HEK293 (cell line): ENCODE data around the gene RMDN3.

ENCODE experiments used
- HOXC10 ChIP-seq: sonication (generic); formaldehyde crosslinking; IDR thresholded peaks from 2 replicates; pipeline ENCODE4 v1.8.1; 2023; ENCODE audit warnings: mild to moderate bottlenecking, missing genetic modification reagents
- PATZ1 ChIP-seq: fragments of 450-650 bp; formaldehyde crosslinking; IDR thresholded peaks from 2 replicates; pipeline ENCODE4 v1.5.1; 2016; ENCODE audit warnings: missing biosample characterization, missing genetic modification characterization
- RBAK ChIP-seq: fragments of 450-650 bp; formaldehyde crosslinking; IDR thresholded peaks from 2 replicates; pipeline ENCODE4 v1.5.1; 2016; ENCODE audit warnings: missing biosample characterization, missing genetic modification characterization
- SCRT2 ChIP-seq: fragments of 450-650 bp; formaldehyde crosslinking; IDR thresholded peaks from 2 replicates; pipeline ENCODE4 v1.5.1; 2016; ENCODE audit warnings: missing biosample characterization, missing genetic modification characterization
- SETDB1 ChIP-seq: IDR thresholded peaks from one replicate; pipeline ENCODE4 v1.6.1; 2017; ENCODE audit warnings: mild to moderate bottlenecking, low read length, moderate library complexity, mixed read lengths; ENCODE audit not compliant: insufficient read length
- TSHZ1 ChIP-seq: fragments of 450-650 bp; formaldehyde crosslinking; IDR thresholded peaks from 2 replicates; pipeline ENCODE4 v1.5.1; 2016; ENCODE audit warnings: missing biosample characterization, missing genetic modification characterization, borderline replicate concordance
- WT1 ChIP-seq: fragments of 450-650 bp; formaldehyde crosslinking; IDR thresholded peaks from 2 replicates; pipeline ENCODE4 v1.5.1; 2016; ENCODE audit warnings: missing biosample characterization, missing genetic modification characterization
- ZBTB7A ChIP-seq: fragments of 450-650 bp; formaldehyde crosslinking; IDR thresholded peaks from 2 replicates; pipeline ENCODE4 v1.5.1; 2016; ENCODE audit warnings: low read depth, missing biosample characterization, missing genetic modification characterization
- ZNF112 ChIP-seq: fragments of 450-650 bp; formaldehyde crosslinking; IDR thresholded peaks from 2 replicates; pipeline ENCODE4 v1.5.0; 2017; ENCODE audit warnings: missing biosample characterization, missing genetic modification characterization
- ZNF146 ChIP-seq: fragments of 450-650 bp; formaldehyde crosslinking; IDR thresholded peaks from 2 replicates; pipeline ENCODE4 v1.5.1; 2016; ENCODE audit warnings: missing biosample characterization, missing genetic modification characterization
- ZNF24 ChIP-seq: fragments of 450-650 bp; formaldehyde crosslinking; IDR thresholded peaks from 2 replicates; pipeline ENCODE4 v1.5.1; 2016; ENCODE audit warnings: missing biosample characterization, missing genetic modification characterization
- ZNF266 ChIP-seq: fragments of 450-650 bp; formaldehyde crosslinking; IDR thresholded peaks from 2 replicates; pipeline ENCODE4 v1.5.1; 2016; ENCODE audit warnings: missing biosample characterization, missing genetic modification characterization, low read depth
- ZNF404 ChIP-seq: fragments of 450-650 bp; formaldehyde crosslinking; IDR thresholded peaks from 2 replicates; pipeline ENCODE4 v1.5.1; 2017; ENCODE audit warnings: missing biosample characterization, missing genetic modification characterization
- ZNF416 ChIP-seq: fragments of 450-650 bp; formaldehyde crosslinking; IDR thresholded peaks from 2 replicates; pipeline ENCODE4 v1.5.1; 2016; ENCODE audit warnings: missing biosample characterization, missing genetic modification characterization
- ZNF426 ChIP-seq: fragments of 450-650 bp; formaldehyde crosslinking; IDR thresholded peaks from 2 replicates; pipeline ENCODE4 v1.5.1; 2017; ENCODE audit warnings: missing biosample characterization, missing genetic modification characterization, mild to moderate bottlenecking, inconsistent platforms, moderate library complexity
- ZNF473 ChIP-seq: fragments of 450-650 bp; formaldehyde crosslinking; IDR thresholded peaks from 2 replicates; pipeline ENCODE4 v1.5.1; 2017; ENCODE audit warnings: missing biosample characterization, missing genetic modification characterization
- ZNF510 ChIP-seq: fragments of 450-650 bp; formaldehyde crosslinking; IDR thresholded peaks from 2 replicates; pipeline ENCODE4 v1.5.1; 2018; ENCODE audit warnings: mild to moderate bottlenecking, missing genetic modification characterization, missing biosample characterization; ENCODE audit not compliant: insufficient replicate concordance
- ZNF513 ChIP-seq: fragments of 450-650 bp; IDR thresholded peaks from 2 replicates; pipeline ENCODE4 v1.5.1; 2018; ENCODE audit warnings: missing biosample characterization, missing genetic modification characterization
- ZNF521 ChIP-seq: fragments of 450-650 bp; formaldehyde crosslinking; IDR thresholded peaks from 2 replicates; pipeline ENCODE4 v1.5.1; 2017; ENCODE audit warnings: missing biosample characterization, mild to moderate bottlenecking, missing genetic modification characterization
- ZNF548 ChIP-seq: fragments of 450-650 bp; formaldehyde crosslinking; IDR thresholded peaks from 2 replicates; pipeline ENCODE4 v1.5.1; 2016; ENCODE audit warnings: missing biosample characterization, missing genetic modification characterization
- ZNF549 ChIP-seq: fragments of 450-650 bp; IDR thresholded peaks from 2 replicates; pipeline ENCODE4 v1.5.1; 2018; ENCODE audit warnings: missing biosample characterization, missing genetic modification characterization, mild to moderate bottlenecking, inconsistent platforms, moderate library complexity
- ZNF585B ChIP-seq: fragments of 450-650 bp; formaldehyde crosslinking; IDR thresholded peaks from 2 replicates; pipeline ENCODE4 v1.5.1; 2016; ENCODE audit warnings: missing biosample characterization, missing genetic modification characterization
- ZNF596 ChIP-seq: fragments of 450-650 bp; IDR thresholded peaks from 2 replicates; pipeline ENCODE4 v1.5.0; 2018; ENCODE audit warnings: missing biosample characterization, mild to moderate bottlenecking, missing genetic modification characterization, moderate library complexity
- ZNF677 ChIP-seq: fragments of 450-650 bp; IDR thresholded peaks from 2 replicates; pipeline ENCODE4 v1.5.0; 2018; ENCODE audit warnings: missing biosample characterization, mild to moderate bottlenecking, missing genetic modification characterization, moderate library complexity
- ZNF843 ChIP-seq: fragments of 450-650 bp; formaldehyde crosslinking; IDR thresholded peaks from 2 replicates; pipeline ENCODE4 v1.5.1; 2016; ENCODE audit warnings: missing biosample characterization, missing genetic modification characterization
- ZSCAN23 ChIP-seq: fragments of 450-650 bp; formaldehyde crosslinking; IDR thresholded peaks from 2 replicates; pipeline ENCODE4 v1.5.1; 2016; ENCODE audit warnings: missing biosample characterization, missing genetic modification characterization
- ZXDB ChIP-seq: fragments of 450-650 bp; formaldehyde crosslinking; IDR thresholded peaks from 2 replicates; pipeline ENCODE4 v1.5.1; 2016; ENCODE audit warnings: missing biosample characterization, missing genetic modification characterization
- TF ChIP-seq, protein P1 (sequence below): fragments of 450-650 bp; formaldehyde crosslinking; IDR thresholded peaks from 2 replicates; pipeline ENCODE4 v1.5.1; 2016; ENCODE audit warnings: missing biosample characterization, missing genetic modification characterization
- TF ChIP-seq, protein P2 (sequence below): fragments of 450-650 bp; IDR thresholded peaks from 2 replicates; pipeline ENCODE4 v1.5.1; 2018; ENCODE audit warnings: missing biosample characterization, mild to moderate bottlenecking, missing genetic modification characterization
- TF ChIP-seq, protein P3 (sequence below): fragments of 450-650 bp; formaldehyde crosslinking; IDR thresholded peaks from 2 replicates; pipeline ENCODE4 v1.5.1; 2016; ENCODE audit warnings: missing biosample characterization, missing genetic modification characterization

RMDN3 gene

GRCh38 chr15:40769274-40770146, 14.5 kb upstream of the RMDN3 start, which contains the start of gene C15orf62 (continued):
- TF ChIP-seq HOXC10, result no peak
- TF ChIP-seq ZNF521, result no peak
- TF ChIP-seq ZNF426 (tag by site-specific recombination), result no peak
- TF ChIP-seq RBAK, result no peak
- TF ChIP-seq ZNF585B (tag by site-specific recombination), result no peak
- TF ChIP-seq ZBTB7A (tag by site-specific recombination), result no peak
- TF ChIP-seq ZNF513, result no peak
- TF ChIP-seq SCRT2 (tag by site-specific recombination), result peak; percentile 99
- TF ChIP-seq ZNF510 (tag by site-specific recombination), result no peak
- TF ChIP-seq ZXDB (tag by site-specific recombination), result 0 out of 2 replicates have a peak, but pooled peaks have one; percentile 21
- TF ChIP-seq, protein P1, sequence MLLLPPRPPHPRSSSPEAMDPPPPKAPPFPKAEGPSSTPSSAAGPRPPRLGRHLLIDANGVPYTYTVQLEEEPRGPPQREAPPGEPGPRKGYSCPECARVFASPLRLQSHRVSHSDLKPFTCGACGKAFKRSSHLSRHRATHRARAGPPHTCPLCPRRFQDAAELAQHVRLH (tag by site-specific recombination), result no peak
- TF ChIP-seq ZSCAN23 (tag by site-specific recombination), result 0 out of 2 replicates have a peak, but pooled peaks have one; percentile 46
- TF ChIP-seq ZNF112, result no peak
- TF ChIP-seq, protein P2, sequence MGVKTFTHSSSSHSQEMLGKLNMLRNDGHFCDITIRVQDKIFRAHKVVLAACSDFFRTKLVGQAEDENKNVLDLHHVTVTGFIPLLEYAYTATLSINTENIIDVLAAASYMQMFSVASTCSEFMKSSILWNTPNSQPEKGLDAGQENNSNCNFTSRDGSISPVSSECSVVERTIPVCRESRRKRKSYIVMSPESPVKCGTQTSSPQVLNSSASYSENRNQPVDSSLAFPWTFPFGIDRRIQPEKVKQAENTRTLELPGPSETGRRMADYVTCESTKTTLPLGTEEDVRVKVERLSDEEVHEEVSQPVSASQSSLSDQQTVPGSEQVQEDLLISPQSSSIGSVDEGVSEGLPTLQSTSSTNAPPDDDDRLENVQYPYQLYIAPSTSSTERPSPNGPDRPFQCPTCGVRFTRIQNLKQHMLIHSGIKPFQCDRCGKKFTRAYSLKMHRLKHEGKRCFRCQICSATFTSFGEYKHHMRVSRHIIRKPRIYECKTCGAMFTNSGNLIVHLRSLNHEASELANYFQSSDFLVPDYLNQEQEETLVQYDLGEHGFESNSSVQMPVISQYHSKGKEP (tag by site-specific recombination), result no peak
- no peak for TF ChIP-seq ZNF677
- TF ChIP-seq ZNF549, result no peak
- TF ChIP-seq, protein P3, sequence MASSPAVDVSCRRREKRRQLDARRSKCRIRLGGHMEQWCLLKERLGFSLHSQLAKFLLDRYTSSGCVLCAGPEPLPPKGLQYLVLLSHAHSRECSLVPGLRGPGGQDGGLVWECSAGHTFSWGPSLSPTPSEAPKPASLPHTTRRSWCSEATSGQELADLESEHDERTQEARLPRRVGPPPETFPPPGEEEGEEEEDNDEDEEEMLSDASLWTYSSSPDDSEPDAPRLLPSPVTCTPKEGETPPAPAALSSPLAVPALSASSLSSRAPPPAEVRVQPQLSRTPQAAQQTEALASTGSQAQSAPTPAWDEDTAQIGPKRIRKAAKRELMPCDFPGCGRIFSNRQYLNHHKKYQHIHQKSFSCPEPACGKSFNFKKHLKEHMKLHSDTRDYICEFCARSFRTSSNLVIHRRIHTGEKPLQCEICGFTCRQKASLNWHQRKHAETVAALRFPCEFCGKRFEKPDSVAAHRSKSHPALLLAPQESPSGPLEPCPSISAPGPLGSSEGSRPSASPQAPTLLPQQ (tag by site-specific recombination), result peak; percentile 60
- peak; percentile 80 for TF ChIP-seq PATZ1 (tag by site-specific recombination)
- TF ChIP-seq ZNF548 (tag by site-specific recombination), result no peak
- peak; percentile 66 for TF ChIP-seq WT1 (tag by site-specific recombination)
- TF ChIP-seq ZNF24 (tag by site-specific recombination), result 0 out of 2 replicates have a peak, but pooled peaks have one; percentile 38
- no peak for TF ChIP-seq ZNF404 (tag by site-specific recombination)
- TF ChIP-seq ZNF596 (tag by site-specific recombination), result no peak
- TF ChIP-seq ZNF843, result 0 out of 2 replicates have a peak, but pooled peaks have one; percentile 44
- peak; percentile 49; the same call in 1 of the 2 replicates for TF ChIP-seq TSHZ1 (tag by site-specific recombination)
- no peak for TF ChIP-seq ZNF146
- no peak for TF ChIP-seq SETDB1
- no peak for TF ChIP-seq ZNF473 (tag by site-specific recombination)
- no peak for TF ChIP-seq ZNF416
- TF ChIP-seq ZNF266 (tag by site-specific recombination), result no peak
